ENCODE measurements around the gene MLXIPL.
"Not testable (repeated sequence)": the region's sequence is repeated elsewhere in the genome, so short reads cannot be mapped to it uniquely, and the experiment has no call there.

Gene MLXIPL

GRCh38 chr7:73560109-73560835, 64.0 kb downstream of the MLXIPL start:
- DNase-seq (ENCODE audit: low read depth) = peak; percentile 90
- no peak for TF ChIP-seq CTCF (conservative IDR thresholded peaks at IDR 0.05; ENCODE audit: control insufficient read depth, insufficient read depth, low read depth, low read length)
- H3K4me3 ChIP-seq (ENCODE audit: control insufficient read depth, low read depth, low read length) = no peak overlapping the region

- TF ChIP-seq CTCF (conservative IDR thresholded peaks at IDR 0.05; ENCODE audit: control insufficient read depth, insufficient read depth, low read depth, low read length) = no peak
- peak within 1 kb of the TSS; percentile 90 for H3K4me3 ChIP-seq (ENCODE audit: control insufficient read depth, low read depth, low read length)
- peak; percentile 47 for DNase-seq (ENCODE audit: low read depth)
Observed at GRCh38 chr7:73557397-73558257, 66.7 kb downstream of the MLXIPL start, which contains the start of gene BCL7B. TSS of gene BCL7B (minus strand) at chr7:73557690. CDS start at chr7:73557578, 112 bp downstream.

- DNase-seq (ENCODE audit: low read depth) = peak; percentile 85
- no peak for TF ChIP-seq CTCF (conservative IDR thresholded peaks at IDR 0.05; ENCODE audit: control insufficient read depth, insufficient read depth, low read depth, low read length)
- peak overlapping the region; percentile 90 for H3K4me3 ChIP-seq (ENCODE audit: control insufficient read depth, low read depth, low read length)
Observed at GRCh38 chr7:73557108-73557396, 67.3 kb downstream of the MLXIPL start.

GRCh38 chr7:73556208-73557107, 67.9 kb downstream of the MLXIPL start:
- peak overlapping the region; percentile 90 for H3K4me3 ChIP-seq (ENCODE audit: control insufficient read depth, low read depth, low read length)
- TF ChIP-seq CTCF (conservative IDR thresholded peaks at IDR 0.05; ENCODE audit: control insufficient read depth, insufficient read depth, low read depth, low read length) = no peak

GRCh38 chr7:73555411-73555982, 68.8 kb downstream of the MLXIPL start:
- no peak overlapping the region for H3K4me3 ChIP-seq (ENCODE audit: control insufficient read depth, low read depth, low read length)
- DNase-seq (ENCODE audit: low read depth) = no peak
- no peak for TF ChIP-seq CTCF (conservative IDR thresholded peaks at IDR 0.05; ENCODE audit: control insufficient read depth, insufficient read depth, low read depth, low read length)

More at GRCh38 chr7:73556208-73557107, 67.9 kb downstream of the MLXIPL start:
- no peak for DNase-seq (ENCODE audit: low read depth)

GRCh38 chr7:73550093-73550492, 74.2 kb downstream of the MLXIPL start:
- DNase-seq (ENCODE audit: low read depth); H3K4me3 ChIP-seq (ENCODE audit: control insufficient read depth, low read depth, low read length): not testable (repeated sequence)
